Aorta (tissue), 5 donors: ENCODE results near the gene BICDL2. TPM values are rescaled to one million over a fixed set of nuclear protein-coding genes. Genes with fewer than 3 reads are reported as not detected.
A peak's percentile ranks its signal among the peaks of the same experiment; 100 is the strongest.

Experiments
- ATAC-seq: fragments of 200-7000 bp; cut with Tn5 transposase; one replicate; pipeline ENCODE4 v1.9.1; 2022; ENCODE audit warnings: moderate library complexity; ENCODE audit not compliant: low FRiP score
- DNase-seq, 2 donors: peaks; one replicate each; pipeline ENCODE4 v3.0.0-alpha.2; 2020
- H3K27ac ChIP-seq, 2 donors: one replicate each; pipeline ENCODE4 v1.5.1; 2013; ENCODE audit warnings: low read length in 2 of 2, mild to moderate bottlenecking in 2 of 2, moderate library complexity in 2 of 2, control low read depth in 1 of 2, inconsistent platforms in 1 of 2, low read depth in 1 of 2
- H3K27me3 ChIP-seq, 2 donors: one replicate each; pipeline ENCODE4 v1.6.1; 2013; ENCODE audit warnings: control low read depth in 1 of 2, low read length in 1 of 2, mild to moderate bottlenecking in 1 of 2, moderate library complexity in 1 of 2; ENCODE audit not compliant: insufficient read depth in 2 of 2, control insufficient read depth in 1 of 2
- H3K36me3 ChIP-seq, 2 donors: one replicate each; pipeline ENCODE4 v1.6.1; 2013; ENCODE audit warnings: control low read depth in 1 of 2, low read length in 1 of 2, mild to moderate bottlenecking in 1 of 2; ENCODE audit not compliant: insufficient read depth in 2 of 2, control insufficient read depth in 1 of 2
- H3K4me1 ChIP-seq, 2 donors: one replicate each; pipeline ENCODE4 v1.6.1; 2013; ENCODE audit warnings: low read length in 2 of 2, control low read depth in 1 of 2, mild to moderate bottlenecking in 1 of 2, moderate library complexity in 1 of 2; ENCODE audit not compliant: insufficient read depth in 2 of 2, control insufficient read depth in 1 of 2
- H3K4me3 ChIP-seq, 2 donors: one replicate each; pipeline ENCODE4 v1.5.1; 2013; ENCODE audit warnings: low read length in 2 of 2, control low read depth in 1 of 2, mild to moderate bottlenecking in 1 of 2
- H3K9me3 ChIP-seq: one replicate; pipeline ENCODE4 v1.6.1; 2013; ENCODE audit warnings: mild to moderate bottlenecking, low read length; ENCODE audit not compliant: control insufficient read depth
- WGBS, 2 donors: extraction: QIAGEN DNeasy Blood & Tissue Kit; methylation state at CpG; one replicate each; pipeline ENCODE4 v1.1.7; 2013; 5-methylcytosine and 5-hydroxymethylcytosine counted together
- intact Hi-C, 2 donors: fragments of 100-400 bp; cut with DNase I; formaldehyde crosslinking; loops; one replicate each; pipeline versions ENCODE4 v1.14.2 to v1.15.0; 2022
- polyA plus RNA-seq, 2 donors: library from polyadenylated mRNA; stranded (reverse); fragments of 200-250 nt; gene quantifications; one replicate each; pipeline ENCODE4 v1.2.3, GENCODE V29; 2013
- total RNA-seq, 2 donors: library from RNA; stranded (reverse); fragmentation: NEBNext Ultra II Directional; extraction: Animal tissue kit (Norgen Biotek cat#: 25700); gene quantifications; one replicate each; pipeline ENCODE4 v1.2.1, GENCODE V29; 2021
- donor health status: healthy with polysubstance abuse.
- donor health status: Bipolar disorder and iron deficiency.
- donor health status: DM: no; HTN: no; CAD: no.
- donor health status: DM: no; HTN: no; CAD: no.
- donor health status: DM: yes; HTN: yes; CAD: no.

BICDL2 gene
- total and polyA plus RNA-seq, 4 donors, result 0.05 to 3.6 (median 0.14) TPM

GRCh38 chr16:3068487-3068886 lies 31.7 kb upstream of the BICDL2 start:
- peak in 1 of 2 donors; percentile 32 for DNase-seq
- H3K27me3 ChIP-seq, result no peaks in the 10 kb centered on the region
- WGBS, 2 donors, result 74 to 78% methylated on average over 4 of the region's 4 CpGs
- H3K4me3 ChIP-seq, result no peak overlapping the region
- intact Hi-C loops, result no loop called here
- no peaks in the 10 kb centered on the region for H3K9me3 ChIP-seq
- H3K27ac ChIP-seq, result no peak overlapping the region
- no peak for ATAC-seq
- H3K36me3 ChIP-seq, result no peaks in the 10 kb centered on the region
- H3K4me1 ChIP-seq, result no peaks in the 10 kb centered on the region

- no peaks in the 10 kb centered on the region for H3K36me3 ChIP-seq
- intact Hi-C loops, result no loop called here
- 92 to 95% methylated on average over 7 of the region's 7 CpGs for WGBS, 2 donors
- no peak for ATAC-seq
- no peak overlapping the region for H3K4me3 ChIP-seq
- no peak overlapping the region for H3K27ac ChIP-seq
- DNase-seq, result no peak
- no peaks in the 10 kb centered on the region for H3K4me1 ChIP-seq
- H3K27me3 ChIP-seq, result no peaks in the 10 kb centered on the region
- no peaks in the 10 kb centered on the region for H3K9me3 ChIP-seq
Measured at GRCh38 chr16:3066440-3066748, 29.6 kb upstream of the BICDL2 start.

- no peak for DNase-seq
- H3K4me1 ChIP-seq, result no peaks in the 10 kb centered on the region
- H3K27me3 ChIP-seq, result no peaks in the 10 kb centered on the region
- no peaks in the 10 kb centered on the region for H3K9me3 ChIP-seq
- no peak for ATAC-seq
- 86 to 88% methylated on average over 25 to 26 of the region's 26 CpGs for WGBS, 2 donors
- no peak overlapping the region for H3K27ac ChIP-seq
- no peaks in the 10 kb centered on the region for H3K36me3 ChIP-seq
- intact Hi-C loops, result loop anchor here in 1 of 2 donors (2.0 kb wide), 1 partner anchor 47 kb away; the partner anchor contains the start of gene ZNF205
- no peak overlapping the region for H3K4me3 ChIP-seq
Measured at GRCh38 chr16:3065742-3066439, 29.1 kb upstream of the BICDL2 start.

GRCh38 chr16:3065069-3065741 lies 28.5 kb upstream of the BICDL2 start, which contains the start of gene IL32:
Gene IL32 (plus strand): TSS chr16:3065640. CDS start chr16:3065812, 172 bp downstream.
- ATAC-seq (peak; percentile 82), DNase-seq (peak in 1 of 2 donors; percentile 77)
- Histone ChIP-seq H3K36me3 (no peaks in the 10 kb centered on the region), H3K27me3 (no peaks in the 10 kb centered on the region), H3K27ac (no peak within 1 kb of the TSS), H3K9me3 (no peaks in the 10 kb centered on the region), H3K4me3 (no peak within 1 kb of the TSS), H3K4me1 (no peaks in the 10 kb centered on the region)
- WGBS, 2 donors, result 31 to 32% methylated on average over 13 of the region's 13 CpGs
- intact Hi-C loops, result loop anchor here in 1 of 2 donors (2.0 kb wide), 1 partner anchor 48 kb away; the partner anchor contains the start of gene ZNF205

- H3K9me3 ChIP-seq, result no peaks in the 10 kb centered on the region
- no peak for ATAC-seq
- no peak for DNase-seq
- intact Hi-C loops, result loop anchor here (2.0 to 5.0 kb wide), 2 partner anchors 49 to 103 kb away; partner anchors contain the start of gene ZNF205 (in 1 of the 2)
- H3K4me1 ChIP-seq, result no peaks in the 10 kb centered on the region
- no peaks in the 10 kb centered on the region for H3K36me3 ChIP-seq
- no peaks in the 10 kb centered on the region for H3K27me3 ChIP-seq
- no peak overlapping the region for H3K27ac ChIP-seq
- H3K4me3 ChIP-seq, result no peak overlapping the region
- WGBS, 2 donors, result 92 to 95% methylated on average over 8 of the region's 8 CpGs
Measured at GRCh38 chr16:3063625-3064386, 27.1 kb upstream of the BICDL2 start.

- no peaks in the 10 kb centered on the region for H3K27me3 ChIP-seq
- ATAC-seq (no peak), DNase-seq (no peak)
- no peak overlapping the region for H3K4me3 ChIP-seq
- H3K27ac ChIP-seq, result no peak overlapping the region
- WGBS, 2 donors, result 89 to 90% methylated on average over 6 of the region's 6 CpGs
- intact Hi-C loops, result loop anchor here in 1 of 2 donors (5.0 kb wide), 1 partner anchor 105 kb away; no protein-coding TSS in a partner anchor
- no peaks in the 10 kb centered on the region for H3K4me1 ChIP-seq
- no peaks in the 10 kb centered on the region for H3K36me3 ChIP-seq
- no peaks in the 10 kb centered on the region for H3K9me3 ChIP-seq
Measured at GRCh38 chr16:3062553-3062952, 25.8 kb upstream of the BICDL2 start.

- Histone ChIP-seq H3K9me3 (no peaks in the 10 kb centered on the region), H3K27me3 (no peaks in the 10 kb centered on the region), H3K4me3 (no peak overlapping the region), H3K36me3 (no peaks in the 10 kb centered on the region), H3K27ac (no peak overlapping the region), H3K4me1 (no peaks in the 10 kb centered on the region)
- no peak for ATAC-seq
- DNase-seq, result no peak
- WGBS, 2 donors, result 74 to 82% methylated on average over 14 of the region's 14 CpGs
- intact Hi-C loops, result loop anchor here in 1 of 2 donors (5.0 kb wide), 1 partner anchor 107 kb away; no protein-coding TSS in a partner anchor
Measured at GRCh38 chr16:3060339-3061127, 23.8 kb upstream of the BICDL2 start.

GRCh38 chr16:3059723-3060242 lies 23.0 kb upstream of the BICDL2 start:
- peak overlapping the region in 1 of 2 donors; percentile 48 for H3K4me3 ChIP-seq
- ATAC-seq (no peak), DNase-seq (no peak)
- intact Hi-C loops, result loop anchor here (1.0 to 5.0 kb wide), 5 partner anchors 48 to 108 kb away; no protein-coding TSS in a partner anchor
- 62 to 71% methylated on average over 9 of the region's 9 CpGs for WGBS, 2 donors
- H3K27me3 ChIP-seq, result no peaks in the 10 kb centered on the region
- no peaks in the 10 kb centered on the region for H3K4me1 ChIP-seq
- H3K27ac ChIP-seq, result peak overlapping the region in 1 of 2 donors; percentile 3
- H3K36me3 ChIP-seq, result no peaks in the 10 kb centered on the region
- no peaks in the 10 kb centered on the region for H3K9me3 ChIP-seq
